ENCODE results near the gene TLE2.
"Not testable (repeated sequence)": the region's sequence is repeated elsewhere in the genome, so short reads cannot be mapped to it uniquely, and the experiment has no call there.

Gene TLE2

DNA sequence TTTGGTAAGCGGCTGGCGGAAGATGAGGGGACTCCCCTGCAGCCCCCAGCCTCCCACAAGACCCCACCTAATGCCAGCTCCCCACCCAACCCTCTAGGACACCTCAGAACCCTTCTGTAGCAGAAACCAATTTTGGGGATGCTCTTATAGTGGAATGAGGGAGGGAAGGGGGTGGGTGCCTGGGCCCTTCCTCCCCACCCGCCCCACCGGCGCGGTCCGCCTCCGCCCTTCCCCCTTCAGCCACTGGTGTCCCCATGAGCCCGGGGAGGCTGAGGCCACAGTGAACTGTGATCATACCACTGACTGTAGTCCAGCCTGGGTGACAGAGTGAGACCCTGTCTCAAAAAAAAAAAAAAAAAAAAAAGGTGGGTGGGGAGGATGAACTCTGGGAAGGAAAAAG, 35.5 kb downstream of the TLE2 start:
- Histone ChIP-seq H3K4me1 (ENCODE audit: control insufficient read depth, insufficient read depth, low read length) (no peaks in the 10 kb centered on the region), H3K36me3 (ENCODE audit: control insufficient read depth in 2 of 2, insufficient read depth in 2 of 2, low read length in 2 of 2) (peaks cover 0 to 3% of the 10 kb centered on the region in 2 donors), H3K4me3 (ENCODE audit: low read length in 2 of 2) (no peak overlapping the region), H3K27ac (ENCODE audit: low read length) (no peak overlapping the region), H3K9me3 (ENCODE audit: control insufficient read depth in 2 of 2, low read length in 2 of 2) (no peaks in the 10 kb centered on the region), H3K9ac (ENCODE audit: low read length in 2 of 2) (no peak overlapping the region), H3K27me3 (ENCODE audit: control insufficient read depth in 1 of 2, insufficient read depth in 2 of 2, low read length in 2 of 2) (no peaks in the 10 kb centered on the region)

DNA sequence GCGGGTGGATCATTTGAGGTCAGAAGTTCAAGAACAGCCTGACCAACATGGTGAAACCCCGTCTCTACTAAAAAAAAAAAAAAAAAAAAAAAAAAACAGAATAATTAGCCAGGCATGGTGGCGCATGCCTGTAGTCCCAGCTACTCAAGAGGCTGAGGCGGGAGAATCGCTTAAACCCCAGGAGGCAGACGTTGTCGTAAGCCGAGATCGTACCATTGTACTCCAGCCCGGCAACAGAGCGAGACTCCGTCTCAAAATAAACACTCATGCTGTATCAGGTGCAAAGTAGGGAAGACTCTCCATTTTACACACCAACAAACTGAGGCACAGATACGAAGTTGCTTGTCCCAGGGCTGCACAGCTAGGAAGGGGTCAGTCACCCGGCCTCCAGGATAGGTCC, 36.1 kb downstream of the TLE2 start:
- H3K4me1 ChIP-seq (ENCODE audit: control insufficient read depth, insufficient read depth, low read length): no peaks in the 10 kb centered on the region
- H3K4me3 ChIP-seq (ENCODE audit: low read length in 2 of 2): no peak overlapping the region
- peaks cover 0 to 3% of the 10 kb centered on the region in 2 donors for H3K36me3 ChIP-seq (ENCODE audit: control insufficient read depth in 2 of 2, insufficient read depth in 2 of 2, low read length in 2 of 2)
- no peak overlapping the region for H3K27ac ChIP-seq (ENCODE audit: low read length)
- no peaks in the 10 kb centered on the region for H3K9me3 ChIP-seq (ENCODE audit: control insufficient read depth in 2 of 2, low read length in 2 of 2)
- H3K27me3 ChIP-seq (ENCODE audit: control insufficient read depth in 1 of 2, insufficient read depth in 2 of 2, low read length in 2 of 2): no peaks in the 10 kb centered on the region
- no peak overlapping the region for H3K9ac ChIP-seq (ENCODE audit: low read length in 2 of 2)

DNA sequence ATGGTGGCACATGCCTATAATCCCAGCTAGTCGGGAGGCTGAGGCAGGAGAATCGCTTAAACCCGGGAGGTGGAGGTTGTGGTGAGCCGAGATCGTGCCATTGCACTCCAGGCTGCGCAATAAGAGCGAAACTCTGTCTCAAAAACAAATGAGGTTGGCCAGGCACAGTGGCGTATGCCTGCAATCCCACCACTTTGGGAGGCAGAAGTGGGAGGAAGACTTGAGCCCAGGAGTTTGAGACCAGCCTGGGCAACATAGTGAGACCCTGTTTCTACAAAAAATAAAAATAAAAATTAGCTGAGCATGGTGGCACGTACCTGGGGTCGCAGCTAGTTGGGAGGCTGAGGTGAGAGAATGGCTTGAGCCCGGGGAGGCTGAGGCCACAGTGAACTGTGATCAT, 36.7 kb downstream of the TLE2 start:
- H3K27ac ChIP-seq (ENCODE audit: low read length); H3K9me3 ChIP-seq (ENCODE audit: control insufficient read depth in 2 of 2, low read length in 2 of 2); H3K4me1 ChIP-seq (ENCODE audit: control insufficient read depth, insufficient read depth, low read length); H3K9ac ChIP-seq (ENCODE audit: low read length in 2 of 2); H3K36me3 ChIP-seq (ENCODE audit: control insufficient read depth in 2 of 2, insufficient read depth in 2 of 2, low read length in 2 of 2); H3K4me3 ChIP-seq (ENCODE audit: low read length in 2 of 2); H3K27me3 ChIP-seq (ENCODE audit: control insufficient read depth in 1 of 2, insufficient read depth in 2 of 2, low read length in 2 of 2): not testable (repeated sequence)

DNA sequence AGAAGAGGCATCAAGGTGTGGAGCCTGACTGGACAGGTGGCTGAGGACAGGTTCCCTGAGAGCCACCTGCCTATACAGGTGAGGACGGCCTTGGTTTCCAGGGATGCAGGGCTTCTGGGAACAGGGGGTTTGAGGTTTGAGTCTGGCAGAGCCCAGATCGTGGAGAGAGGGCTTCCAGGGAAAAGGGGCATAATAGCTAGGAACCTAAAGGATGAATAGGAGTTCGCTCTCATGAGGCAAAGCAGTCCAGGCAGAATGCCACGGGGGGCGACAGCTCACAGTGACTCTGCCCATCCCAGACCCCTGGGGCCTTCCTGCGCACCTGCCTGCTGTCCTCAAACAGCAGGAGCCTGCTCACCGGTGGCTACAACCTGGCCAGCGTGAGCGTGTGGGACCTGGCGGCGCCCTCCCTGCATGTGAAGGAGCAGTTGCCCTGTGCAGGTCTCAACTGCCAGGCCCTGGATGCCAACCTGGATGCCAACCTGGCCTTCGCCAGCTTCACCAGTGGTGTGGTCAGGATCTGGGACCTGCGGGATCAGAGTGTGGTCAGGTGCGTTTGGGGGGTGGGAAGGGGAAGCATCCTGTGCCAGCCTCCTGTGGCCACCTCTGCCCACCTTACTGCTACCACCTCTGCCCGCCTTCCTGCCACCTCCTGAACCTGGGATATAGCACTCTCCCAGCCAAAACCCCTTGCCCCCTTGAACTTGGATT, 39.7 kb downstream of the TLE2 start:
- Histone ChIP-seq H3K36me3 (ENCODE audit: control insufficient read depth in 2 of 2, insufficient read depth in 2 of 2, low read length in 2 of 2) (no peaks in the 10 kb centered on the region), H3K9me3 (ENCODE audit: control insufficient read depth in 2 of 2, low read length in 2 of 2) (no peaks in the 10 kb centered on the region), H3K4me1 (ENCODE audit: control insufficient read depth, insufficient read depth, low read length) (peaks cover under 1% of the 10 kb centered on the region), H3K4me3 (ENCODE audit: low read length in 2 of 2) (no peak overlapping the region), H3K27ac (ENCODE audit: low read length) (no peak overlapping the region), H3K9ac (ENCODE audit: low read length in 2 of 2) (no peak overlapping the region), H3K27me3 (ENCODE audit: control insufficient read depth in 1 of 2, insufficient read depth in 2 of 2, low read length in 2 of 2) (no peaks in the 10 kb centered on the region)

GRCh38 chr19:2988568-2988967, 40.5 kb downstream of the TLE2 start:
- Histone ChIP-seq H3K9me3 (ENCODE audit: control insufficient read depth in 2 of 2, low read length in 2 of 2) (no peaks in the 10 kb centered on the region), H3K27ac (ENCODE audit: low read length) (no peak overlapping the region), H3K36me3 (ENCODE audit: control insufficient read depth in 2 of 2, insufficient read depth in 2 of 2, low read length in 2 of 2) (no peaks in the 10 kb centered on the region), H3K9ac (ENCODE audit: low read length in 2 of 2) (no peak overlapping the region), H3K27me3 (ENCODE audit: control insufficient read depth in 1 of 2, insufficient read depth in 2 of 2, low read length in 2 of 2) (no peaks in the 10 kb centered on the region), H3K4me3 (ENCODE audit: low read length in 2 of 2) (no peak overlapping the region), H3K4me1 (ENCODE audit: control insufficient read depth, insufficient read depth, low read length) (peaks cover 8% of the 10 kb centered on the region)

GRCh38 chr19:2987797-2988196, 41.3 kb downstream of the TLE2 start:
- peaks cover 15% of the 10 kb centered on the region for H3K4me1 ChIP-seq (ENCODE audit: control insufficient read depth, insufficient read depth, low read length)
- no peak overlapping the region for H3K9ac ChIP-seq (ENCODE audit: low read length in 2 of 2)
- no peaks in the 10 kb centered on the region for H3K9me3 ChIP-seq (ENCODE audit: control insufficient read depth in 2 of 2, low read length in 2 of 2)
- no peaks in the 10 kb centered on the region for H3K36me3 ChIP-seq (ENCODE audit: control insufficient read depth in 2 of 2, insufficient read depth in 2 of 2, low read length in 2 of 2)
- H3K4me3 ChIP-seq (ENCODE audit: low read length in 2 of 2): no peak overlapping the region
- no peaks in the 10 kb centered on the region for H3K27me3 ChIP-seq (ENCODE audit: control insufficient read depth in 1 of 2, insufficient read depth in 2 of 2, low read length in 2 of 2)
- no peak overlapping the region for H3K27ac ChIP-seq (ENCODE audit: low read length)

DNA sequence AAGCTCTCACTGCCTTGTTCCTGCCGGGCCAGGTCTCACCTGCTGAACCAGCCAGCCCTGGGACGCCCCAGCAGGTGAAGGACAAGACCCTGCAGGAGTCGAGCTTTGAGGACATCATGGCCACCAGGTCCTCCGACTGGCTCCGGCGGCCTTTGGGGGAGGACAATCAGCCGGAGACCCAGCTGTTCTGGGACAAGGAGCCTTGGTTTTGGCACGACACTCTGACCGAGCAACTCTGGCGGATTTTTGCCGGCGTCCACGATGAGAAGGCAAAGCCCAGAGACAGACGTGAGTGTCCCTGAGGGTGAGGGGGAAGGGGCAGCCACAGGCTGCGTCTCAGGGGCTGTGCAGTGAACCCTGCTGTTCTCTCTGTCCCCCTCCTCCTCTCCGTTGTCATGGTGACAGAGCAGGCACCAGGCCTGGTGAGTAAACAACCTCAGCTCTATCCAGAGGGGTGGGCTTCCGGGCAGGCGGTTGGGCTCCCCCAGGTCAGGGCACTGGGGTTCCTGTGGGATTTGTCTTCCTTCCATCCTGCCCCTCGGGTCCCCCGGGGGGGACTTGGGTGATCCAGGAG, 42.0 kb downstream of the TLE2 start:
- Histone ChIP-seq H3K9ac (ENCODE audit: low read length in 2 of 2) (no peak overlapping the region), H3K27ac (ENCODE audit: low read length) (no peak overlapping the region), H3K4me1 (ENCODE audit: control insufficient read depth, insufficient read depth, low read length) (peaks cover 20% of the 10 kb centered on the region), H3K36me3 (ENCODE audit: control insufficient read depth in 2 of 2, insufficient read depth in 2 of 2, low read length in 2 of 2) (no peaks in the 10 kb centered on the region), H3K4me3 (ENCODE audit: low read length in 2 of 2) (no peak overlapping the region), H3K27me3 (ENCODE audit: control insufficient read depth in 1 of 2, insufficient read depth in 2 of 2, low read length in 2 of 2) (no peaks in the 10 kb centered on the region), H3K9me3 (ENCODE audit: control insufficient read depth in 2 of 2, low read length in 2 of 2) (no peaks in the 10 kb centered on the region)

- H3K27me3 ChIP-seq (ENCODE audit: control insufficient read depth in 1 of 2, insufficient read depth in 2 of 2, low read length in 2 of 2): no peaks in the 10 kb centered on the region
- peaks cover 20% of the 10 kb centered on the region for H3K4me1 ChIP-seq (ENCODE audit: control insufficient read depth, insufficient read depth, low read length)
- H3K27ac ChIP-seq (ENCODE audit: low read length): no peak overlapping the region
- no peaks in the 10 kb centered on the region for H3K36me3 ChIP-seq (ENCODE audit: control insufficient read depth in 2 of 2, insufficient read depth in 2 of 2, low read length in 2 of 2)
- no peaks in the 10 kb centered on the region for H3K9me3 ChIP-seq (ENCODE audit: control insufficient read depth in 2 of 2, low read length in 2 of 2)
- H3K4me3 ChIP-seq (ENCODE audit: low read length in 2 of 2): peak overlapping the region; percentile 63 to 71
- H3K9ac ChIP-seq (ENCODE audit: low read length in 2 of 2): peak overlapping the region; percentile 42 to 62
These were observed 44.9 kb downstream of the TLE2 start for GRCh38 chr19:2984215-2984528.

DNA sequence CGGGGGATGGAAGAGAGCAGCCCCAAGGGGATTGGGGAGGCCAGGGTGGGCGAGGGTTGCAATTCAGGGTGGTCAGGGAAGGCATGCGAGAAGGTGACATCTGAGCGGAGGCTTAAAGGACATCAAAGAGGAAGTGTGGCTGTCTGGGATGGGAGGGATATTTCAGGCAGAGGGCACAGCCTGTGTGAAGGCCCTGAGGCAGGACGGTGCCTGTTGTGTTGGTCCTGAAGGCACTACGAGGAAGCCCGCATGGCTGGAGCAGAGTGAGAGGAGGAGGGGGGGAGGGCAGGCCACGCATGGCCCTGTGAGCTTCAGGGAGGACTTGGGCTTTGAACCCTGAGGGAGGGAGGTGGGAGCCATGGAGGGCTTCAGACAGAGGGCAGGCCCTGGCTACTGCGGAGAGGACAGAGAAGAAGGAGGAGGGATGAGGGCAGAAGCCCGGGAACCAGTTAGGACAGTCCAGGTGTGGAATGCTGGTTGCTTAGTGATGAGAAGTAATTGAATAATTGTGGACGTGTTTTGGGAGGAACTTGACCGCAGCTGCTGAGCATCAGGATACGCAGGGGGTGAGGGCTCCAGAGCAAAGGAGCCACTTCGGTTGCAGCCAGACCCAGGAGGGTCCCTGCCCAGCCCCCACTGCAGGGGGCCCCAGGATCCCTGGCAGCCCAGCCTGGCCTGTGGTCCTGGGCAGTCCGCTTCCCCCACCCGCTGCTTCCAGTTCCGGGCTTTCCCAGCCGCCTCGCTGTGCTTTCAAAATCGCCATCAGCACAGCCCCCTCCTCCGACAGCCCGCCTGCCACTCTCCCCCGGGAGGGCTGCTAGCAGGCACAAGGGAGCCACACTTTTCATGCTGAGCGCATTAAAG, 45.5 kb downstream of the TLE2 start:
- peak overlapping the region; percentile 89 for H3K27ac ChIP-seq (ENCODE audit: low read length)
- H3K27me3 ChIP-seq (ENCODE audit: control insufficient read depth in 1 of 2, insufficient read depth in 2 of 2, low read length in 2 of 2): no peaks in the 10 kb centered on the region
- H3K36me3 ChIP-seq (ENCODE audit: control insufficient read depth in 2 of 2, insufficient read depth in 2 of 2, low read length in 2 of 2): no peaks in the 10 kb centered on the region
- H3K9me3 ChIP-seq (ENCODE audit: control insufficient read depth in 2 of 2, low read length in 2 of 2): no peaks in the 10 kb centered on the region
- H3K9ac ChIP-seq (ENCODE audit: low read length in 2 of 2): peak overlapping the region; percentile 60 to 62
- peaks cover 20% of the 10 kb centered on the region for H3K4me1 ChIP-seq (ENCODE audit: control insufficient read depth, insufficient read depth, low read length)
- H3K4me3 ChIP-seq (ENCODE audit: low read length in 2 of 2): peak overlapping the region; percentile 63 to 71

GRCh38 chr19:2982983-2983350, 46.1 kb downstream of the TLE2 start:
- H3K9ac ChIP-seq (ENCODE audit: low read length in 2 of 2): peak overlapping the region; percentile 60 to 62
- no peaks in the 10 kb centered on the region for H3K27me3 ChIP-seq (ENCODE audit: control insufficient read depth in 1 of 2, insufficient read depth in 2 of 2, low read length in 2 of 2)
- peaks cover 20% of the 10 kb centered on the region for H3K4me1 ChIP-seq (ENCODE audit: control insufficient read depth, insufficient read depth, low read length)
- no peaks in the 10 kb centered on the region for H3K36me3 ChIP-seq (ENCODE audit: control insufficient read depth in 2 of 2, insufficient read depth in 2 of 2, low read length in 2 of 2)
- peak overlapping the region in 1 of 2 donors; percentile 71 for H3K4me3 ChIP-seq (ENCODE audit: low read length in 2 of 2)
- H3K9me3 ChIP-seq (ENCODE audit: control insufficient read depth in 2 of 2, low read length in 2 of 2): no peaks in the 10 kb centered on the region
- peak overlapping the region; percentile 89 for H3K27ac ChIP-seq (ENCODE audit: low read length)

DNA sequence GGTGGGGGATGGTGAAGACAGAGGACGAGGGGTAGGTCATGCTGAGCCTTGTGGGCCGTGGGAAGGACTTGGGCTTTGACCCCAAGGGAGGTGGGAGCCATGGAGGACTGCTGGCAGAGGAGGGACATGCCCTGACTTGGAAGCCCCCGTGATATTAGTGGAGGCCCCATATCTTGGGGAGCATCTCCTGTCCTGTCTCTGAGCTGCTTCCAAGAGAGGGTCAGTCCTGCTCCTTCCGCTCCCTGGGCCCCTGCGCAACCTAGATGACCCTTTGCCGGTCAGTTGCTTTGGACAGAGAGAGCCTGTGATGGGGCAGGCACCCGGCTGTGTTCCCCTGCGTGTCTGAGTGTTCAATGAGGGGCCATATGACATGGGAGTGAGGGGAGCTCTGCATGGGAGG, 46.5 kb downstream of the TLE2 start:
- Histone ChIP-seq H3K4me3 (ENCODE audit: low read length in 2 of 2) (no peak overlapping the region), H3K27me3 (ENCODE audit: control insufficient read depth in 1 of 2, insufficient read depth in 2 of 2, low read length in 2 of 2) (no peaks in the 10 kb centered on the region), H3K4me1 (ENCODE audit: control insufficient read depth, insufficient read depth, low read length) (peaks cover 23% of the 10 kb centered on the region), H3K9me3 (ENCODE audit: control insufficient read depth in 2 of 2, low read length in 2 of 2) (no peaks in the 10 kb centered on the region), H3K9ac (ENCODE audit: low read length in 2 of 2) (peak overlapping the region; percentile 5 to 21), H3K36me3 (ENCODE audit: control insufficient read depth in 2 of 2, insufficient read depth in 2 of 2, low read length in 2 of 2) (no peaks in the 10 kb centered on the region), H3K27ac (ENCODE audit: low read length) (peak overlapping the region; percentile 89)

Measured in stomach smooth muscle (tissue), 2 donors.